ENCODE results near the gene TGFBR1.

TGFBR1 gene

DNA sequence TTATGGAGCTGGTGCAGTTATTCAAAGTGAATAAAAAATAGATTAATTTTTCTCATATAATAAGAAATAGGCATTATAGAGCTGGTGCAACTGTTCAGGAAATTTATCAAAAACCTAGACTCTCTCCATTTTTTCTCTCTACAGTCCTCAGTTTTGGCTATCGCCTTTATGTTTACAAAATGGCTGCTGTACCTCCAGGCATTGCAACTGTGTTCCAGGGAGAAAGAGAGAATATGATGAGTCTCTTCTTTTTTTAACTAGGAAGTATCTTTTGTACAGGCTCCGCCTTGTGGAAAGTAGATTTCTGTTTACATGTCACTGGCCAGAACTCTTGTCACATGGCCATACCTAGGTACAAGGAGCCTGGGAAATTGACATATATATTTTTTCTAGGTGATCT, 3.1 kb upstream of the TGFBR1 start:
- Histone ChIP-seq H3K9ac (ENCODE audit: low read length) (no peak overlapping the region), H3F3A (ENCODE audit: insufficient read depth, low read length) (0 out of 2 replicates have a peak, but pooled peaks cover 5% of the 10 kb centered on the region), H3K79me2 (ENCODE audit: low read length) (0 out of 2 replicates have a peak, but pooled peaks cover 6% of the 10 kb centered on the region), H3K4me2 (ENCODE audit: low read depth, low read length) (no peak overlapping the region), H3K4me1 (ENCODE audit: low read length) (no peaks in the 10 kb centered on the region), H3K36me3 (replicated peaks; ENCODE audit: insufficient read depth, low read length) (no peaks in the 10 kb centered on the region), H3K27me3 (replicated peaks; ENCODE audit: insufficient read depth, low read length) (no peaks in the 10 kb centered on the region; the same call in 1 of the 2 replicates), H4K20me1 (ENCODE audit: insufficient read depth, low read length) (no peaks in the 10 kb centered on the region), H3K9me2 (replicated peaks; ENCODE audit: insufficient read depth, low read length) (no peaks in the 10 kb centered on the region), H3K9me3 (replicated peaks; ENCODE audit: insufficient read depth, low read length) (no peaks in the 10 kb centered on the region), H2AFZ (ENCODE audit: low read length) (no peak overlapping the region), H3K4me3 (ENCODE audit: low read length) (no peak overlapping the region), H3K27ac (ENCODE audit: low read length) (no peak overlapping the region)
- no peak for TF ChIP-seq CTCF (IDR thresholded peaks at IDR 0.05; ENCODE audit: low read length)
- no peak for TF ChIP-seq EZH2phosphoT487 (IDR thresholded peaks at IDR 0.05; ENCODE audit: low read length)
- no peak for TF ChIP-seq EZH2 (optimal IDR thresholded peaks at IDR 0.05; ENCODE audit: low read depth, low read length)
- no peak for DNase-seq

GRCh38 chr9:99103054-99103895, 1.6 kb upstream of the TGFBR1 start:
- Histone ChIP-seq H3K9me3 (replicated peaks; ENCODE audit: insufficient read depth, low read length) (no peaks in the 10 kb centered on the region), H3F3A (ENCODE audit: insufficient read depth, low read length) (0 out of 2 replicates have a peak, but pooled peaks cover 5% of the 10 kb centered on the region), H3K27ac (ENCODE audit: low read length) (no peak overlapping the region), H3K4me2 (ENCODE audit: low read depth, low read length) (no peak overlapping the region), H3K9ac (ENCODE audit: low read length) (no peak overlapping the region), H3K27me3 (replicated peaks; ENCODE audit: insufficient read depth, low read length) (no peaks in the 10 kb centered on the region; the same call in 1 of the 2 replicates), H3K36me3 (replicated peaks; ENCODE audit: insufficient read depth, low read length) (no peaks in the 10 kb centered on the region), H3K4me3 (ENCODE audit: low read length) (no peak overlapping the region), H4K20me1 (ENCODE audit: insufficient read depth, low read length) (no peaks in the 10 kb centered on the region), H2AFZ (ENCODE audit: low read length) (no peak overlapping the region), H3K9me2 (replicated peaks; ENCODE audit: insufficient read depth, low read length) (no peaks in the 10 kb centered on the region), H3K79me2 (ENCODE audit: low read length) (0 out of 2 replicates have a peak, but pooled peaks cover 6% of the 10 kb centered on the region), H3K4me1 (ENCODE audit: low read length) (no peaks in the 10 kb centered on the region)
- DNase-seq: no peak
- TF ChIP-seq EZH2 (optimal IDR thresholded peaks at IDR 0.05; ENCODE audit: low read depth, low read length) (no peak), CTCF (IDR thresholded peaks at IDR 0.05; ENCODE audit: low read length) (no peak), EZH2phosphoT487 (IDR thresholded peaks at IDR 0.05; ENCODE audit: low read length) (no peak)

DNA sequence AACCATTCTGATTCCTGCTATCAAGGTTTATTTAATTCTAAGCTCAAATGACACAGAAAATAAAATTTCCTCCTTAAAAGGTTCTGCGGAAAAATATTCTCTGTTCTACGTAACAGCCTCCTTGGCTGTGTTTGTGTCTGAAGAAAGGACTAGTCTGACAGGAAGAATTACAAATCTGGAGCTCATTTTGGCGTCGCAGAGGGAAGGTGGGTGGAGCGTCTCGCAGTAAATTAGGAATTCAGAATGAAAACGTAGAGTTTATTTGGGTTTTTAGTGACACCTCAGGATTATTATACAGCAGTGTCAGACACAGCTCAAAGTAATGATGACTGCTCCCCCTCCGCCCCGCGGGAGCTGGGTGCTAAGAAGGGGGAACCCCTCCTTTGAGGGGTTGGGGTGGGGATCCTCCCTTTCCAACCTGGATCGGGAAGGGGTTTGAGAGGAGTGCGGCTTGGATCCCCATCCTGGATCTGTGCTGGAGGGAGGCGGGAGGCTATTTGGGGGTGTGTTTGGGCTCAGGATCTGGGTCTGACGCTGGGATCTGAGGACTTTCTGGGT, 933 bp upstream of the TGFBR1 start:
- peak overlapping the region; percentile 75 for H3K4me3 ChIP-seq (ENCODE audit: low read length)
- DNase-seq: no peak

More for the DNA sequence above, 933 bp upstream of the TGFBR1 start:
- H3K27me3 ChIP-seq (replicated peaks; ENCODE audit: insufficient read depth, low read length): no peaks in the 10 kb centered on the region; the same call in 1 of the 2 replicates
- H3K4me1 ChIP-seq (ENCODE audit: low read length): no peaks in the 10 kb centered on the region
- peak overlapping the region; percentile 32; the same call in 1 of the 2 replicates for H3K9ac ChIP-seq (ENCODE audit: low read length)
- H2AFZ ChIP-seq (ENCODE audit: low read length): peak overlapping the region; percentile 88
- H3K9me3 ChIP-seq (replicated peaks; ENCODE audit: insufficient read depth, low read length): no peaks in the 10 kb centered on the region
- no peaks in the 10 kb centered on the region for H3K36me3 ChIP-seq (replicated peaks; ENCODE audit: insufficient read depth, low read length)
- no peaks in the 10 kb centered on the region for H4K20me1 ChIP-seq (ENCODE audit: insufficient read depth, low read length)
- H3K9me2 ChIP-seq (replicated peaks; ENCODE audit: insufficient read depth, low read length): no peaks in the 10 kb centered on the region
- H3K79me2 ChIP-seq (ENCODE audit: low read length): peaks cover 11% of the 10 kb centered on the region; the same call in 1 of the 2 replicates
- 0 out of 2 replicates have a peak, but pooled peaks cover 5% of the 10 kb centered on the region for H3F3A ChIP-seq (ENCODE audit: insufficient read depth, low read length)
- peak overlapping the region; percentile 99 for H3K4me2 ChIP-seq (ENCODE audit: low read depth, low read length)
- H3K27ac ChIP-seq (ENCODE audit: low read length): no peak overlapping the region
- TF ChIP-seq EZH2phosphoT487 (IDR thresholded peaks at IDR 0.05; ENCODE audit: low read length) (no peak), CTCF (IDR thresholded peaks at IDR 0.05; ENCODE audit: low read length) (no peak), EZH2 (optimal IDR thresholded peaks at IDR 0.05; ENCODE audit: low read depth, low read length) (no peak)

All from MM.1S (cell line).